ENCODE measurements around the gene GRHL3.

- peak in 1 of 5 experiments; percentile 13 for TF ChIP-seq CTCF (IDR thresholded peaks at IDR 0.05)
- no peak for TF ChIP-seq POLR2A (IDR thresholded peaks at IDR 0.05)
- TF ChIP-seq EP300 (IDR thresholded peaks at IDR 0.05) = no peak
These were observed 66.2 kb downstream of the GRHL3 start for GRCh38 chr1:24385160-24385940.

Measured in tibial nerve (tissue), 4 donors.